KOPT-K1 (cell line): ENCODE data around the gene ARHGEF3.
A peak's percentile ranks its signal among the peaks of the same experiment; 100 is the strongest.
"Not testable (repeated sequence)": the region's sequence is repeated elsewhere in the genome, so short reads cannot be mapped to it uniquely, and the experiment has no call there.

ENCODE experiments used
- H3K27ac ChIP-seq: fragments of 200-600 bp; sonication (generic); 2 replicates; pipeline ENCODE4 v1.5.1; 2016; ENCODE audit warnings: antibody characterized with exemption, mild to moderate bottlenecking, low read depth, low read length; ENCODE audit not compliant: poor library complexity, severe bottlenecking
- H3K36me3 ChIP-seq: fragments of 200-600 bp; sonication (generic); 2 replicates; pipeline ENCODE4 v1.5.1; 2017; ENCODE audit warnings: antibody characterized with exemption, mild to moderate bottlenecking, low read length, moderate library complexity; ENCODE audit not compliant: insufficient read depth
- H3K9me3 ChIP-seq: fragments of 200-600 bp; sonication (generic); 2 replicates; pipeline ENCODE4 v1.5.1; 2017; ENCODE audit warnings: antibody characterized with exemption, low read length, mild to moderate bottlenecking; ENCODE audit not compliant: insufficient read depth, poor library complexity, severe bottlenecking

The ARHGEF3 gene

GRCh38 chr3:56758042-56758441 lies 43.7 kb downstream of the ARHGEF3 start:
- not testable (repeated sequence) for H3K9me3 ChIP-seq, H3K27ac ChIP-seq
- peaks cover 58% of the 10 kb centered on the region for H3K36me3 ChIP-seq

DNA sequence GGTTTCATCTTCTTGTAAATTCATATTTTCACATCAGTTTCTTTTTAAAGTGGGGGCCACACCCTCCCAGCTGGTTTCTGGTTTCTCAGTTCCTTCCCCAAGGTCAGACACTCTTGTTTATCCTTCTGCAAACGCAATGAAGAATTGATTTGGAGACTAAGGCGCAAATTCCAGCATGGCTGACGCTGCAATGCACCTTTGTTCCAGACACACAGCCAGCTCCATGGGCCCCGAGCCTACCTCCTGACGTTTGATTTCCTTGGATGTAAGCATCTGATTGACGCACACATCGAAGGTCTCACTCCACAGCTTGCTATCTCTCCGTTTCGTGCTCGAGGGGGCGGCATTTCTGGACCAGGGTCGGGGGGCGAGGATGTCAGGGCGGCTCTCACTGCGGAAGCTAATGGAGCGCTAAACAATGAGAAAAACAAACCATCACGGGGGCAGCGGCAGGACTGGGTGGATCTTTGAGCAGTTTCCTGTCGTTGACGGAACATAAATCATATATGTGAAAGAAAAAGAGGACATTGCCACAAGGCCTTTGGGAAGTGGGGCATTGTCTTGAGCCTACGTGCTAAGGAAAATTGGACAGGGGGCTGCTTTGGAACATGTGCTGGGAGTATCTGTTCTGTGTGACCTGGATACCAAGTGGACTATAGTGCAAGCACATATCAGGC lies 46.9 kb downstream of the ARHGEF3 start:
- Histone ChIP-seq H3K9me3 (no peaks in the 10 kb centered on the region), H3K27ac (no peak overlapping the region), H3K36me3 (peaks cover 71% of the 10 kb centered on the region)

DNA sequence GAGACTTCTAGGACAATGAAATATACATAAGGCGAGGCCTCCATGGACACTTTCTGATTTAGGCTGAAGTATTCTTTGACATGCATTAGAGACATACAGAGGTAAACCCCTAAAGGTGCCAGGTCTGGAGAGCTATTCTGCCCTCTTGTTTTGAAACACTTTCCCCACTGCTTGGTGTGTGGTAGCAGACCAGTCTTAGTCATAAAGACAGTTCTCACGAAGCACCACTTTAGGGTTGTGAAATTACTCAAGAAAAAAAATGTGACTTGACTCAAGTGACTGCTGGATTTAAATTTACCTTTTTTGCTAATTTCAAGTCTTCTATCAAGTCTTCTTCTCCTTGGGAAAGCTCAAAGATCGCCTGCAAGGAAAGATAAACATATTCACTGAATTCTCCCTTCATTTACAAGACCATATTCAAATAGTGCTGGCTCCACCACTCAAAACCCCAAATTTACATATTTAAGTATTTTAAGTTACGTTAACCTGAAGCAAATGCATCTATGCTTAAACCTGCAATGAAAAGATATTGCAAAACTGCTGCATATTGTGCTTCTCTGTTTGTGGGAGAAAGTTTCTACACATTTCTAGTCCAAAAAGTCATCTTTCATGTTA lies 48.4 kb downstream of the ARHGEF3 start:
- Histone ChIP-seq H3K36me3 (peaks cover 86% of the 10 kb centered on the region), H3K27ac (no peak overlapping the region), H3K9me3 (no peaks in the 10 kb centered on the region)

- no peaks in the 10 kb centered on the region for H3K9me3 ChIP-seq
- no peak overlapping the region for H3K27ac ChIP-seq
- H3K36me3 ChIP-seq = peaks cover 95% of the 10 kb centered on the region
Measured at GRCh38 chr3:56751056-56751707, 50.6 kb downstream of the ARHGEF3 start.

DNA sequence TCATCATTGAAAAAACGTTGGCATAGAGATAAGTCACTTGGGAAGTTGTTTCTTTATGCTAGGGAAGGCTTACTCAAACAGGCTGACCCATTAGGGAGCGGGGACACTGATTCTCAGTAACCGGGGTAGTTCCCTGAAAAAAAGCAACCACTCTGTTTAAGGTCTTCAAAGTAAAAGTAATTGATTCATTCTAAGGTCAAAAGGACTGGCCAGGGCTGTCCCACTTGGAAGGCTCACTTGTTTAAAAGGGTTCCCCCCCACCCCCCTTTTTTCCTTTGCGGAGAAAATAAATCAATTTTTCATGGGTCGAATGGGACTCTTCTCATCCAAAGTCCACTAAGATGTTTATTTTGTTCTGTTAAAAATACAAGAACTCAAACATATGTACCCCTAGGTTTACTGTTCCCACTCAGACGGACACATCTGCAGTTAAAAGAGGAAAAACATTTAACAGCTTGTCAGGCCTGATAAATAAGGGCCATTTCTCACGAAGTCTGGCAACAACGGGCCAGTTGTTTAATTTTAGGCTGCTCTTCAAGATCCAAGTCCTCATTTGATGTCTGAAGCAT lies 53.0 kb downstream of the ARHGEF3 start:
- peaks cover 94% of the 10 kb centered on the region for H3K36me3 ChIP-seq
- H3K27ac ChIP-seq = no peak overlapping the region
- H3K9me3 ChIP-seq = no peaks in the 10 kb centered on the region

- Histone ChIP-seq H3K9me3 (no peaks in the 10 kb centered on the region), H3K27ac (no peak overlapping the region), H3K36me3 (peaks cover 94% of the 10 kb centered on the region)
Measured at GRCh38 chr3:56747150-56747549, 54.6 kb downstream of the ARHGEF3 start.

DNA sequence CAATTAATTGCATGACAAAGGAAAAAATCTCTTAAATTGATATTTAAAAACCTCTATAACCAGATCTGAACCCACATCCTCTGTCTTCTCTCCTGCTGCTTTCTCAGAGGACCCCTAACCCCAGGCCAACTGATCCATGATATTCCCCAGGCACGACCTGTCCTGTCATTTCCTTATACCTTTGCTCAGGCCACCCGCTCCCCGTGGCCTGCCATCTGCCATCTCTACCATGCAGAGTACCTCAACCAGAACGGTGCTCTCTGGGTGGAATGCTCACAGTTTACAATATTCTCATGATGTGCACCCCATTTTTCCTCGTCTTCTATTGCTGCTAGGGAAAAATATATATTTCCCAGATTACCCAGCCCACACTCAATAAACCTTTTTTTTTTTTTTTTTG lies 57.7 kb downstream of the ARHGEF3 start:
- H3K9me3 ChIP-seq = no peaks in the 10 kb centered on the region
- peaks cover 88% of the 10 kb centered on the region for H3K36me3 ChIP-seq
- no peak overlapping the region for H3K27ac ChIP-seq

- Histone ChIP-seq H3K9me3 (no peaks in the 10 kb centered on the region), H3K36me3 (peaks cover 87% of the 10 kb centered on the region), H3K27ac (no peak overlapping the region)
Measured at GRCh38 chr3:56742887-56743286, 58.9 kb downstream of the ARHGEF3 start.

GRCh38 chr3:56739036-56739435 lies 62.7 kb downstream of the ARHGEF3 start:
- H3K36me3 ChIP-seq = peaks cover 82% of the 10 kb centered on the region

GRCh38 chr3:56737006-56737405 lies 64.7 kb downstream of the ARHGEF3 start:
- peaks cover 77% of the 10 kb centered on the region for H3K36me3 ChIP-seq
- H3K9me3 ChIP-seq = no peaks in the 10 kb centered on the region
- no peak overlapping the region for H3K27ac ChIP-seq

More at GRCh38 chr3:56739036-56739435, 62.7 kb downstream of the ARHGEF3 start:
- Histone ChIP-seq H3K9me3 (no peaks in the 10 kb centered on the region), H3K27ac (peak overlapping the region; percentile 14)

- H3K9me3 ChIP-seq = no peaks in the 10 kb centered on the region
- H3K36me3 ChIP-seq = peaks cover 88% of the 10 kb centered on the region
- H3K27ac ChIP-seq = no peak overlapping the region
Measured at GRCh38 chr3:56732109-56732508, 69.6 kb downstream of the ARHGEF3 start.

GRCh38 chr3:56725175-56725574 lies 76.6 kb downstream of the ARHGEF3 start:
- Histone ChIP-seq H3K36me3 (peaks cover 52% of the 10 kb centered on the region), H3K9me3 (no peaks in the 10 kb centered on the region), H3K27ac (peak overlapping the region; percentile 83)

GRCh38 chr3:56724676-56725075 lies 77.1 kb downstream of the ARHGEF3 start:
- Histone ChIP-seq H3K36me3 (peaks cover 47% of the 10 kb centered on the region), H3K27ac (peak overlapping the region; percentile 83), H3K9me3 (no peaks in the 10 kb centered on the region)

GRCh38 chr3:56720849-56721248 lies 80.9 kb downstream of the ARHGEF3 start:
- Histone ChIP-seq H3K27ac (no peak overlapping the region), H3K36me3 (peaks cover 10% of the 10 kb centered on the region), H3K9me3 (no peaks in the 10 kb centered on the region)

DNA sequence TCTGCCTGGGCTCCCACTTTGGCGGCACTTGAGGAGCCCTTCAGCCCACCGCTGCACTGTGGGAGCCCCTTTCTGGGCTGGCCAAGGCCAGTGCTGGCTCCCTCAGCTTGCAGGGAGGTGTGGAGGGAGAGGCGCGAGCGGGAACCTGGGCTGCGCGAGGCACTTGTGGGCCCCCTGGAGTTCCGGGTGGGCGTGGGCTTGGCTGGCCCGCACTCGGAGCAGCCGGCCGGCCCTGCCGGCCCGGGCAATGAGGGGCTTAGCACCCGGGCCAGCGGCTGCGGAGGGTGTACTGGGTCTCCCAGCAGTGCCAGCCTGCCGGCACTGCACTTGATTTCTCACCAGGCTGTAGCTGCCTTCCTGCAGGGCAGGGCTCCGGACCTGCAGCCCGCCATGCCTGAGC lies 82.9 kb downstream of the ARHGEF3 start:
- not testable (repeated sequence) for H3K9me3 ChIP-seq, H3K27ac ChIP-seq
- peaks cover 10% of the 10 kb centered on the region for H3K36me3 ChIP-seq
